ENCODE data around the gene RBM19. TPM values are rescaled to one million over a fixed set of nuclear protein-coding genes. Genes with fewer than 3 reads are reported as not detected.

Gene RBM19
- total RNA-seq, 1 donor from 2014 or later, result 33.6 TPM

DNA sequence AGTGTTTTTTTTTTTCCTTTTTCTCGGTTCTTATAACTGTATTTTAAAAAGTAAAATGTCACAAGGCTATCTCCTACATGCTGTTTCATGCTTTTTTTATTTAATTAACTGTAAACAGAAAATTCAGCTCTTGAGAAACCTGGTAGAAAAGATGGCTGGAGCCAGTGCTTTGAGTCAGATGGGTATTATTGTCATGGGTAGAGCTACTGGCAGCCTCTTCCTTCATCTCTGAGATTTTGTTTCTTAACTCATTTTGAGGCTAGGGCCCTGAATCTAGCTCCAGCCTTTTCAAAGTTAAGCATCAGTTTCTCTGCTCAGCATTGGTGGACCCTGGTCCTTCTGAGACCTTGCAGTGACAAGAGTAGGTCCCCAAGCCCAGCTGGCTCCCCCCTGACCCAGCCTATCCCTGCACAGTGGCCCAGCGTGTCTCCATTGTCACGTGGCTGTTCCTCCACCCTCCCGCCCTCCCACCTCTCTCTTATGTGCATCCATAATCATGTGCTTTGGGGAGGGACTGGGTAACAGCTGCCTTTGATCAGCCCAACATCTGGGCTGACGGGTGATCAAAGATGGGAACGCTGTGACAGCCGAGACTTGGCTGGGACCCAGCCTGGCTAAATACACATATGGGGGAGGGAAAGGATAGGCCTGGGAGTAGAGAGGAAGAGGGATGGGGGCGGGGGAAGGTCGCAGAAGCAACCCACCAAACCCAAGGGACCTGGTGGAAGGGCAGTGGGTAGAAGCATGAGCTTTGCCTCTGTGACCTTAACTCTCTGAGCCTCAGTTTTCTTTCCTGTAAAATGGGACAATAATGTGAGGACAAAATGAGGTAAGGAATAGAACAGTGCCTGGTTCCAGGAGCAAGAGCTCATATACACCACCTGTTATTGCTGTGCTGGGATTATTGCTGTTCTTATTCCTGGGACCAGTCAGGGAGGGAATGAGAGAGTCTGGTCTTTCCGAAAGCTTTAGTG is 24.4 kb upstream of the RBM19 start:
- ATAC-seq, result no peak
- no peak for DNase-seq
- H3K4me3 ChIP-seq, result no peak overlapping the region
- H3K27me3 ChIP-seq (ENCODE audit: low read depth), result peaks cover 46% of the 10 kb centered on the region
- no peaks in the 10 kb centered on the region for H3K9me3 ChIP-seq
- TF ChIP-seq, protein P1, sequence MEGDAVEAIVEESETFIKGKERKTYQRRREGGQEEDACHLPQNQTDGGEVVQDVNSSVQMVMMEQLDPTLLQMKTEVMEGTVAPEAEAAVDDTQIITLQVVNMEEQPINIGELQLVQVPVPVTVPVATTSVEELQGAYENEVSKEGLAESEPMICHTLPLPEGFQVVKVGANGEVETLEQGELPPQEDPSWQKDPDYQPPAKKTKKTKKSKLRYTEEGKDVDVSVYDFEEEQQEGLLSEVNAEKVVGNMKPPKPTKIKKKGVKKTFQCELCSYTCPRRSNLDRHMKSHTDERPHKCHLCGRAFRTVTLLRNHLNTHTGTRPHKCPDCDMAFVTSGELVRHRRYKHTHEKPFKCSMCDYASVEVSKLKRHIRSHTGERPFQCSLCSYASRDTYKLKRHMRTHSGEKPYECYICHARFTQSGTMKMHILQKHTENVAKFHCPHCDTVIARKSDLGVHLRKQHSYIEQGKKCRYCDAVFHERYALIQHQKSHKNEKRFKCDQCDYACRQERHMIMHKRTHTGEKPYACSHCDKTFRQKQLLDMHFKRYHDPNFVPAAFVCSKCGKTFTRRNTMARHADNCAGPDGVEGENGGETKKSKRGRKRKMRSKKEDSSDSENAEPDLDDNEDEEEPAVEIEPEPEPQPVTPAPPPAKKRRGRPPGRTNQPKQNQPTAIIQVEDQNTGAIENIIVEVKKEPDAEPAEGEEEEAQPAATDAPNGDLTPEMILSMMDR (IDR thresholded peaks at IDR 0.05), result no peak
- H3K36me3 ChIP-seq, result no peaks in the 10 kb centered on the region
- no peak overlapping the region for H3K27ac ChIP-seq
- intact Hi-C loops (cut with DNase I), result no loop called here
- no peaks in the 10 kb centered on the region for H3K4me1 ChIP-seq

DNA sequence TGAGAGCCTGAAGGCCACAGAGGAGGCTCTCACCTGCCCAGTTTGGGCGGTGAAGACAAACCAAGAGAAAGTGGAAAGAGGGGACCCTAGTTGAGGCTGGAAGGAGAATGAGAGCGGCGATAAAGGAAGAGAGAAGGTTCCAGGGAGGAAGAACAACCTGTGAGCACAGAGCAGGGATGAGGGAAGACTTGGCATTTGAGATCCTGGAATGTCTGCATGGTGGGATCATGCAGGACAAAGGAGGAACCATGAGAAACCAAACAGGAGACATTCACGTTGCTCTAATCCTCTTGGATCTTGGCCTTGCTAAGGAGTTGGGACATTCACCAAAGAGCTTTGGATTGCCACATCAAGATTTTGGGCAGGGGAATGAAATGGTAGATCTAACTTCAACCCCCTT is 22.9 kb upstream of the RBM19 start:
- TF ChIP-seq, protein P1 (IDR thresholded peaks at IDR 0.05), result no peak
- Histone ChIP-seq H3K36me3 (no peaks in the 10 kb centered on the region), H3K27ac (no peak overlapping the region), H3K4me1 (no peaks in the 10 kb centered on the region), H3K9me3 (no peaks in the 10 kb centered on the region), H3K27me3 (ENCODE audit: low read depth) (peaks cover 46% of the 10 kb centered on the region), H3K4me3 (no peak overlapping the region)
- ATAC-seq (no peak), DNase-seq (no peak)
- intact Hi-C loops (cut with DNase I), result no loop called here

DNA sequence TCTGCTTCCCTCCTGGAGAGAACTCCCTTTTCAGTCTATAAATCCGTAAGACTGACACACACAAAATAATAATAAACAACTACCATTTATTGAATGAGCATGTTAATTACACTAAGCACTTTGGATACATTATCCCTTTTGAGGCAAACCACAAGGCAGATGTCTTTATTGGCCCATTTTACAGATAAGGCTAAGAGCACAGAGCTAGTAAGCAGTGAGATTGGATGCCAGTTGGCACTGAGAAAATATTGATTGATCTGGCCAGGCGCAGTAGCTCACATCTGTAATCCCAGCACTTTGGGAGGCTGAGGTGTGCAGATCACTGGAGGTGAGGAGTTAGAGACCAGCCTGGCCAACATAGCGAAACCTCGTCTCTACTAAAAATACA is 21.9 kb upstream of the RBM19 start:
- peaks cover 41% of the 10 kb centered on the region for H3K27me3 ChIP-seq (ENCODE audit: low read depth)
- H3K9me3 ChIP-seq, result no peaks in the 10 kb centered on the region
- no peak overlapping the region for H3K4me3 ChIP-seq
- no peak overlapping the region for H3K27ac ChIP-seq
- intact Hi-C loops (cut with DNase I), result no loop called here
- no peak for ATAC-seq
- TF ChIP-seq, protein P1 (IDR thresholded peaks at IDR 0.05), result no peak
- no peak for DNase-seq
- no peaks in the 10 kb centered on the region for H3K4me1 ChIP-seq
- H3K36me3 ChIP-seq, result no peaks in the 10 kb centered on the region

DNA sequence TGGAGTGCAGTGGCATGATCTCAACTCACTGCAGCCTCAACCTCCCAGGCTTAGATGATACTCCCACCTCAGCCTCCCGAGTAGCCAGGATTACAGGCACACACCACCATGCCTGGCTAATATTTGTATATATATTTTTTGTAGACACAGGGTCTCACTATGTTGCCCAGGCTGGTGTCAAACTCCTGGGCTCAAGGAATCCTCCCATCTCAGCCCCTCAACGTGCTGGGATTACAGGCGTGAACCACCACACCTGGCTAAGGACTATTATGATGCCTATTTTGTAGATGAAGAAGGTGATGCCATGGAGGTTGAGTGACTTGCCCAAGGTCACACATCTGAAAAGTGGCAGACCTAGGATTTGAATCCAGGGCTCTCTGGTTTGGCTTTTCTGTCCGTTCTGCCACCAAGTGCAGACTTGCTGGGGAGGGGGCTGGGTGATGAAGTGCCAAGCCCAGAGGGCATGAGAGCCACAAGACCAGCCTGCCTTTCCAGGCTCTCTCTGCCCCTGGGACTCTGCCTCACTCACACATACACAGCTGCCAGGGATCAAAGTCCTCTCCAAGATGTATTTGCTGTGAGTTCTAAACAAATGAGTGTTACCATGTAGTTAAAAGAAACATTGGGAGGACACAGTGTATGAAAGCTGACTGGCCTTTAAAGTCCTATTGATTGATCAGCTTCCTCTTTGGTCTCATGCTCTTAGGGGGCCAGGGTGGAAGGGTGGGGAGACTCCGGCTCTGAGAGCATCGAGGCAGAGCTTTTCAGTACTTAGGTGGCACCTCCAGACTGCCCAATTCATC is 21.3 kb upstream of the RBM19 start:
- no peak for ATAC-seq
- Histone ChIP-seq H3K27me3 (ENCODE audit: low read depth) (peaks cover 35% of the 10 kb centered on the region), H3K9me3 (no peaks in the 10 kb centered on the region), H3K36me3 (no peaks in the 10 kb centered on the region), H3K4me1 (no peaks in the 10 kb centered on the region), H3K27ac (no peak overlapping the region), H3K4me3 (no peak overlapping the region)
- no peak for DNase-seq
- TF ChIP-seq, protein P1 (IDR thresholded peaks at IDR 0.05), result no peak
- intact Hi-C loops (cut with DNase I), result no loop called here

DNA sequence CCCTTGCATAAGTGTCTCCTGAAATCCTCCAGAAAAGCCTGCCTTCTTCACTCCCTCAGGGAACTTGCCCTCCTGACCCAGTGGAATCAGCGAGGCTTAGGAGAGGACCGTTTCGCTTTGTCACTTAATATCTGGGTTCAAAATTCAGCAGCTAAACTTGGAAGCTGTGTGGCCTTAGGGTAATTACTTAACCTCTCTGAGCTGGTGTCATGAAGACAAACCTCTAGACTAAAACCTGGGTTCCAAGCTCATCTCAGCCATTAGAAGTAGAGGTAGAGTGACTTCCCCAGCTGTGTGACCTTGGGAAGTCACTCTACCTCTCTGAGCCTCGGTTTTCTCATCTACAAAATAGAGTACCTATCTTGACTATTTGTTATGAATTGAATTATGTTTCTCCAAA is 18.3 kb upstream of the RBM19 start:
- Histone ChIP-seq H3K4me3 (no peak overlapping the region), H3K4me1 (no peaks in the 10 kb centered on the region), H3K36me3 (no peaks in the 10 kb centered on the region), H3K27ac (no peak overlapping the region), H3K9me3 (no peaks in the 10 kb centered on the region), H3K27me3 (ENCODE audit: low read depth) (peaks cover 17% of the 10 kb centered on the region)
- intact Hi-C loops (cut with DNase I), result no loop called here
- DNase-seq (no peak), ATAC-seq (no peak)
- TF ChIP-seq, protein P1 (IDR thresholded peaks at IDR 0.05), result no peak
